22Rv1 (cell line): ENCODE data around the gene GPR141.

Experiments used
- CTCF ChIP-seq: fragments of 450-650 bp; IDR thresholded peaks from 2 replicates; pipeline ENCODE4 v1.5.1; 2017; ENCODE audit warnings: mild to moderate bottlenecking
- ZFX ChIP-seq: fragments of 450-650 bp; IDR thresholded peaks from 2 replicates; pipeline ENCODE4 v1.6.1; 2017; ENCODE audit warnings: antibody characterized with exemption, borderline replicate concordance

GRCh38 chr7:37713613-37714012 lies 30.0 kb downstream of the GPR141 start:
- TF ChIP-seq CTCF (no peak), ZFX (no peak)
